Erythroblast (primary cell): Measurements from ENCODE around the gene RIC3.

Experiments
- GATA1 ChIP-seq: IDR thresholded peaks from 2 replicates; pipeline ENCODE4 v1.6.1; 2011; ENCODE audit warnings: low read depth, mild to moderate bottlenecking, control low read depth, low read length, moderate library complexity
- POLR2A ChIP-seq: IDR thresholded peaks from 2 replicates; pipeline ENCODE4 v1.6.1; 2011; ENCODE audit warnings: mild to moderate bottlenecking, low read length

GRCh38 chr11:8101421-8101820 is 67.4 kb downstream of the RIC3 start:
- no peak for TF ChIP-seq POLR2A
- no peak for TF ChIP-seq GATA1
